A549 (cell line): Measurements from ENCODE around the gene TPM1. TPM values are rescaled to one million over a fixed set of nuclear protein-coding genes. Genes with fewer than 3 reads are reported as not detected.

Experiments used
- ATAC-seq, 2 experiments: fragments of 200-7000 bp in 1 of 2; fragments of >200 bp in 1 of 2; cut with Nextera tagmentation in 1 of 2; cut with Tn5 transposase in 1 of 2; 3 replicates each; pipeline versions ENCODE4 v1.8.0 to v1.9.1; 2018 to 2020; ENCODE audit warnings: mild to moderate bottlenecking in 1 of 2, moderate library complexity in 1 of 2
- CTCF ChIA-PET: fragments of 300-600 bp; sonication (Branson Sonifier 250); formaldehyde crosslinking; extraction: SDS; loops from one replicate; lab custom pipeline; 2021; ENCODE audit warnings: antibody characterized with exemption, inconsistent platforms; lab: Yijun Ruan, JAX
- POLR2A ChIA-PET: fragments of 350-600 bp; formaldehyde crosslinking; extraction: SDS; loops from one replicate; lab custom pipeline; 2021; ENCODE audit warnings: antibody characterized with exemption, inconsistent platforms; lab: Yijun Ruan, JAX
- DNase-seq, 2 experiments: peaks; one replicate each; pipeline versions ENCODE4 v3.0.0 to v3.0.0-alpha.2; 2011 to 2016; ENCODE audit warnings: low read depth in 1 of 2, low spot score in 1 of 2
- FAIRE-seq: peaks from 2 replicates; lab custom pipeline; 2011; peaks lifted over from hg19 to GRCh38; lab: Jason Lieb, UNC
- H3K27ac ChIP-seq, 2 experiments: fragments of >200 bp; sonication (Bioruptor Twin); formaldehyde crosslinking; 3 replicates each; pipeline ENCODE4 v1.5.1; 2016 to 2017
- H3K4me1 ChIP-seq: fragments of >200 bp; sonication (Bioruptor Twin); formaldehyde crosslinking; 3 replicates; pipeline ENCODE4 v1.6.1; 2016
- H3K4me2 ChIP-seq: fragments of >200 bp; sonication (Bioruptor Twin); formaldehyde crosslinking; 3 replicates; pipeline ENCODE4 v1.6.1; 2016
- H3K4me3 ChIP-seq: fragments of >200 bp; sonication (Bioruptor Twin); formaldehyde crosslinking; 3 replicates; pipeline ENCODE4 v1.5.1; 2016
- H3K9me3 ChIP-seq: fragments of >200 bp; sonication (Bioruptor Twin); formaldehyde crosslinking; 3 replicates; pipeline ENCODE4 v1.6.1; 2016
- ATOH8 ChIP-seq: fragments of 250-450 bp; sonication (Bioruptor Pico); IDR thresholded peaks from 2 replicates; pipeline ENCODE4 v1.5.0; 2020; ENCODE audit warnings: low read depth, mild to moderate bottlenecking, moderate library complexity
- BHLHE40 ChIP-seq: IDR thresholded peaks from 2 replicates; pipeline ENCODE4 v1.6.1; 2012; ENCODE audit warnings: low read depth, low read length, inconsistent platforms
- CEBPB ChIP-seq, 2 experiments: fragments of >200 bp in 1 of 2; sonication (Bioruptor Twin) in 1 of 2; formaldehyde crosslinking in 1 of 2; IDR thresholded peaks; 2 replicates each; pipeline ENCODE4 v1.6.1; 2012 to 2016
- EHF ChIP-seq: fragments of 250-450 bp; sonication (Bioruptor Pico); IDR thresholded peaks from 2 replicates; pipeline ENCODE4 v1.5.0; 2020; ENCODE audit warnings: mild to moderate bottlenecking
- EHMT2 ChIP-seq: fragments of 200-600 bp; sonication (generic); IDR thresholded peaks from 2 replicates; pipeline ENCODE4 v1.6.1; 2016; ENCODE audit warnings: antibody characterized with exemption, low read depth, mild to moderate bottlenecking, moderate library complexity
- ESRRA ChIP-seq: fragments of 150-350 bp; IDR thresholded peaks from 2 replicates; pipeline ENCODE4 v1.6.1; 2014; ENCODE audit warnings: mild to moderate bottlenecking, low read length, borderline replicate concordance
- FOSL2 ChIP-seq, 2 experiments: fragments of 450-650 bp in 1 of 2; fragments of >200 bp in 1 of 2; sonication (Bioruptor Twin) in 1 of 2; formaldehyde crosslinking; IDR thresholded peaks; 2 replicates each; pipeline versions ENCODE4 v1.5.0 to v1.6.1; 2016 to 2020; ENCODE audit warnings: mild to moderate bottlenecking in 1 of 2, moderate library complexity in 1 of 2
- FOXS1 ChIP-seq: fragments of 250-450 bp; sonication (Bioruptor Pico); IDR thresholded peaks from 2 replicates; pipeline ENCODE4 v1.5.0; 2020; ENCODE audit warnings: mild to moderate bottlenecking, moderate library complexity
- HDAC2 ChIP-seq: fragments of 200-600 bp; sonication (generic); IDR thresholded peaks from 2 replicates; pipeline ENCODE4 v1.6.1; 2016
- HEYL ChIP-seq: fragments of 250-450 bp; sonication (Bioruptor Pico); IDR thresholded peaks from 2 replicates; pipeline ENCODE4 v1.8.0; 2021; ENCODE audit warnings: mild to moderate bottlenecking, moderate library complexity
- HMGXB4 ChIP-seq: fragments of 250-450 bp; sonication (Bioruptor Pico); IDR thresholded peaks from 2 replicates; pipeline ENCODE4 v1.5.0; 2021; ENCODE audit warnings: mild to moderate bottlenecking, moderate library complexity, borderline replicate concordance
- HOXB13 ChIP-seq: fragments of 250-450 bp; sonication (Bioruptor Pico); IDR thresholded peaks from 2 replicates; pipeline ENCODE4 v1.5.0; 2020; ENCODE audit warnings: low read depth, mild to moderate bottlenecking, moderate library complexity
- HOXB5 ChIP-seq: fragments of 250-450 bp; sonication (Bioruptor Pico); IDR thresholded peaks from 2 replicates; pipeline ENCODE4 v1.5.0; 2020; ENCODE audit warnings: mild to moderate bottlenecking, moderate library complexity
- JUN ChIP-seq, 2 experiments: fragments of >200 bp; sonication (Bioruptor Twin); formaldehyde crosslinking; IDR thresholded peaks; 2 replicates in 1 of 2; 3 replicates in 1 of 2; pipeline ENCODE4 v1.6.1; 2016 to 2017
- MAFK ChIP-seq: fragments of 450-650 bp; IDR thresholded peaks from 2 replicates; pipeline ENCODE4 v1.6.1; 2014; ENCODE audit not compliant: partially characterized antibody
- MAZ ChIP-seq: fragments of 150-350 bp; IDR thresholded peaks from 2 replicates; pipeline ENCODE4 v1.6.1; 2014; ENCODE audit warnings: antibody characterized with exemption, low read depth, low read length, borderline replicate concordance
- NFE2L2 ChIP-seq: fragments of 150-350 bp; conservative IDR thresholded peaks from 2 replicates; pipeline ENCODE4 v1.6.1; 2014; ENCODE audit warnings: low read length
- NPAS2 ChIP-seq: fragments of 250-450 bp; sonication (Bioruptor Pico); IDR thresholded peaks from 2 replicates; pipeline ENCODE4 v1.8.0; 2022; ENCODE audit warnings: mild to moderate bottlenecking, moderate library complexity, borderline replicate concordance
- PBX3 ChIP-seq: IDR thresholded peaks from 2 replicates; pipeline ENCODE4 v1.6.1; 2012
- TP53 ChIP-seq: fragments of 250-450 bp; sonication (Bioruptor Pico); IDR thresholded peaks from 2 replicates; pipeline ENCODE4 v1.5.0; 2021; ENCODE audit warnings: mild to moderate bottlenecking, moderate library complexity
- ZC3H11A ChIP-seq: fragments of 450-650 bp; IDR thresholded peaks from 2 replicates; pipeline ENCODE4 v1.6.1; 2014; ENCODE audit warnings: antibody characterized with exemption, mild to moderate bottlenecking
- ZNF302 ChIP-seq: fragments of 250-450 bp; sonication (Bioruptor Pico); IDR thresholded peaks from 2 replicates; pipeline ENCODE4 v1.9.0; 2021; ENCODE audit warnings: inconsistent platforms, mild to moderate bottlenecking, moderate library complexity
- WGBS: methylation state at CpG from one replicate; pipeline ENCODE4 v1.1.6; 2017; ENCODE audit errors: missing lambda C conversion rate; 5-methylcytosine and 5-hydroxymethylcytosine counted together
- polyA plus RNA-seq, 4 experiments: library from polyadenylated mRNA; depleted of rRNA in 3 of 4; stranded (reverse); fragments of >200 nt; fragmentation: RNase III in 1 of 4; extraction: RNeasy Plus Mini Kit Qiagen cat#74134 plus additional on column Dnase treatment in 1 of 4; gene quantifications; 2 replicates in 3 of 4; 3 replicates in 1 of 4; pipeline ENCODE4 v1.2.3, GENCODE V29; 2011 to 2017
- TF ChIP-seq, protein P1 (sequence below): fragments of >200 bp; sonication (Bioruptor Twin); formaldehyde crosslinking; IDR thresholded peaks from 3 replicates; pipeline ENCODE4 v1.5.1; 2016
- TF ChIP-seq, protein P2 (sequence below): IDR thresholded peaks from 2 replicates; pipeline ENCODE4 v1.6.1; 2012
- TF ChIP-seq, protein P3 (sequence below): fragments of >200 bp; sonication (Bioruptor Twin); formaldehyde crosslinking; IDR thresholded peaks from 2 replicates; pipeline ENCODE4 v1.6.1; 2016

Gene TPM1
- polyA plus RNA-seq, 2 of the 4 experiments (the other 2 are of a cell fraction): 894 to 954 TPM

DNA sequence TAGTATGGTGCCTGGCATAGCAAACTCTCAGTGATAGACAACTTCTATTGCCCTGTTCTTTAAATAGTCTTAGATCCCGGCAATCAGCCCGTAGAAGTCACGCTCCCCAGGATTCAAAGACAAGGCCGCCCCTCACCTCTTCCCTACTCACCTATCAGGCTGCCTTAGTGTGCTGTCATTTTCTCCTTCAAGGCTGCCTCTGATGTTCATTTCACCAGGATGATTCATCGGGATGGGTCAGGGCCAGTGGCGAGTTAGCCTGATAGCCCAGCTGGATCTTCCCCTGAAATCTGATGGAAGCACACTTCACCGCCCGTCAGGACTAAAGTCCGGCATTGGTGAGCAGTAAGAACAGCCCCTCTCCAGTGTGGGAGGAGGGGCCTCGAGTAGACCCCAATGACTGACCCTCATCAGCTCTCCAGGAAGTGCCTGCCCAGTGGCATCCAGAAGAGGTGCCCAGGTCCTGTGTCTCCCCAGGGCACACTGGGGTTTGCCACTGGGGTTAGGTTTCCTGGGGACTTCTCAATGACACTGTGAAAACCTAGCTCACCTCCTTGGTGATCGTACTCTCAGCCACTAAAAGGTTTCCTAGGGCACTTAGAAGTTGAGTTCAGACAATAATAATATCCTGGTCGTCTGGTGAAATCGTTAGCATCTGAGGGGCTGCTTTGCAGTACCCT lies 37.5 kb downstream of the TPM1 start:
- FAIRE-seq (no peak), ATAC-seq (peak in 1 of 2 experiments; percentile 37; a peak in 3 of 6 replicates)
- CTCF ChIA-PET: interaction anchor here (0.5 to 50.6 kb wide), 4 partner anchors 1 to 321 kb away, joined by 3 to 1136 read pairs (median 570); partner anchors contain the start of gene TPM1
- WGBS: 76% methylated on average over 13 of the region's 13 CpGs
- no peak overlapping the region for H3K4me3 ChIP-seq
- peak overlapping the region; percentile 71 to 84 for H3K27ac ChIP-seq
- no peaks in the 10 kb centered on the region for H3K9me3 ChIP-seq
- H3K4me1 ChIP-seq: peaks cover 50% of the 10 kb centered on the region
- TF ChIP-seq HDAC2 (no peak), FOSL2 (IDR thresholded peaks at IDR 0.05) (peak; percentile 16; the same call in 1 of the 2 replicates), FOSL2 (CRISPR knock-in tag; IDR thresholded peaks at IDR 0.05) (peak; percentile 51; the same call in 1 of the 2 replicates)
- TF ChIP-seq, all 56 proteins: peak for 1
- POLR2A ChIA-PET: no interaction called here
- peak in 1 of 2 experiments; percentile 44 for DNase-seq
- peak overlapping the region; percentile 45 for H3K4me2 ChIP-seq

DNA sequence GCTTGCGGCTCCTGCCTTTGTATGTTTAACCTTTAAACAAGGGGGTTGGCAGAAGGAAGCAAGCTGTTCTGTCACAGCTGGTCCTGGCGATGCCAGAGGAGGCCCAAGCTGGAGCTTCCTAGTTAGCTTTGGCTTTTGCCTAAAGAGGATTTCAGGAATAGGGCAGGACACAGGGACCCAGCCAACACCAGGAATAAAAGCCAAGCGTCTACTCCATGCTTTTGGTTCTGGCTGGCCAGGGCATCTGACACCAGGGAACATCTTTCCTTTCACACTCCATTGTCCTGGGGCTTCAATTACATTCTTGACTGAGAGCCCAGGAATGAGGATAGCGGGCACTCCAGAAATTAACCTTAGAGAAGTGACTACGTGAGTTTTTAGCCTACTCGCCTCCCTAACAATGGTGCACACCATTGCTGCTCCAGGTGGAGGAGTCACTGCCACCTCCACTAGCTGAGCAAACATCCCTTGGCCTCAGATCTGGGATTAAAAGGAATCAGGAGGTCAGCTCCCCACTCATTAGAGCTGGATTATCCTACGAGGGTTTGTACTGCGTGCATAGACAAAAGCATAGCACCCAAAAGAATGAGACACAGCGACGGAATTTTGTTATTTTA lies 38.2 kb downstream of the TPM1 start:
- no peak for ATAC-seq
- no peak overlapping the region for H3K4me3 ChIP-seq
- ChIA-PET CTCF (interaction anchor here (1.4 to 50.6 kb wide), 3 partner anchors 2 to 321 kb away, joined by 4 to 1136 read pairs (median 1136); partner anchors contain the start of gene TPM1), POLR2A (no interaction called here)
- TF ChIP-seq, protein P1, sequence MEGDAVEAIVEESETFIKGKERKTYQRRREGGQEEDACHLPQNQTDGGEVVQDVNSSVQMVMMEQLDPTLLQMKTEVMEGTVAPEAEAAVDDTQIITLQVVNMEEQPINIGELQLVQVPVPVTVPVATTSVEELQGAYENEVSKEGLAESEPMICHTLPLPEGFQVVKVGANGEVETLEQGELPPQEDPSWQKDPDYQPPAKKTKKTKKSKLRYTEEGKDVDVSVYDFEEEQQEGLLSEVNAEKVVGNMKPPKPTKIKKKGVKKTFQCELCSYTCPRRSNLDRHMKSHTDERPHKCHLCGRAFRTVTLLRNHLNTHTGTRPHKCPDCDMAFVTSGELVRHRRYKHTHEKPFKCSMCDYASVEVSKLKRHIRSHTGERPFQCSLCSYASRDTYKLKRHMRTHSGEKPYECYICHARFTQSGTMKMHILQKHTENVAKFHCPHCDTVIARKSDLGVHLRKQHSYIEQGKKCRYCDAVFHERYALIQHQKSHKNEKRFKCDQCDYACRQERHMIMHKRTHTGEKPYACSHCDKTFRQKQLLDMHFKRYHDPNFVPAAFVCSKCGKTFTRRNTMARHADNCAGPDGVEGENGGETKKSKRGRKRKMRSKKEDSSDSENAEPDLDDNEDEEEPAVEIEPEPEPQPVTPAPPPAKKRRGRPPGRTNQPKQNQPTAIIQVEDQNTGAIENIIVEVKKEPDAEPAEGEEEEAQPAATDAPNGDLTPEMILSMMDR: no peak
- TF ChIP-seq MAFK: no peak
- TF ChIP-seq NFE2L2: no peak
- TF ChIP-seq BHLHE40: no peak
- TF ChIP-seq ZC3H11A: no peak
- no peak for TF ChIP-seq EHMT2
- no peak for TF ChIP-seq ESRRA
- TF ChIP-seq FOSL2 (IDR thresholded peaks at IDR 0.05): no peak
- TF ChIP-seq FOSL2 (CRISPR knock-in tag; IDR thresholded peaks at IDR 0.05): no peak
- no peak for TF ChIP-seq JUN (IDR thresholded peaks at IDR 0.05)
- no peak for FAIRE-seq
- WGBS: 87% methylated on average over 10 of the region's 10 CpGs
- DNase-seq: no peak
- H3K4me2 ChIP-seq: peak overlapping the region; percentile 45
- H3K4me1 ChIP-seq: peaks cover 52% of the 10 kb centered on the region
- H3K9me3 ChIP-seq: no peaks in the 10 kb centered on the region
- peak overlapping the region; percentile 71 to 84 for H3K27ac ChIP-seq

GRCh38 chr15:63082366-63082765 lies 39.8 kb downstream of the TPM1 start:
- 6% methylated on average over 4 of the region's 4 CpGs for WGBS
- FAIRE-seq: no peak
- CTCF ChIA-PET: interaction anchor here (0.7 to 50.6 kb wide), 3 partner anchors 4 to 28 kb away, joined by 3 to 1136 read pairs (median 1136); partner anchors contain the start of gene TPM1
- TF ChIP-seq FOSL2 (IDR thresholded peaks at IDR 0.05) (no peak), FOSL2 (CRISPR knock-in tag; IDR thresholded peaks at IDR 0.05) (no peak), TP53 (CRISPR knock-in tag) (0 out of 2 replicates have a peak, but pooled peaks have one; percentile 22), MAZ (no peak), CEBPB (IDR thresholded peaks at IDR 0.05) (peak in 1 of 2 experiments; percentile 74; a peak in 2 of 4 replicates), NPAS2 (no peak), JUN (IDR thresholded peaks at IDR 0.05) (no peak), HMGXB4 (CRISPR knock-in tag) (no peak), ZNF302 (CRISPR knock-in tag) (0 out of 2 replicates have a peak, but pooled peaks have one; percentile 29), HOXB5 (CRISPR knock-in tag) (peak; percentile 73; the same call in 1 of the 2 replicates), EHF (CRISPR knock-in tag) (peak; percentile 89; the same call in 1 of the 2 replicates), HEYL (CRISPR knock-in tag) (peak; percentile 50; the same call in 1 of the 2 replicates), ATOH8 (CRISPR knock-in tag) (peak; percentile 90), FOXS1 (peak; percentile 72; the same call in 1 of the 2 replicates), EHMT2 (no peak), PBX3 (no peak), HOXB13 (CRISPR knock-in tag) (peak; percentile 89; the same call in 1 of the 2 replicates)
- TF ChIP-seq, protein P2, sequence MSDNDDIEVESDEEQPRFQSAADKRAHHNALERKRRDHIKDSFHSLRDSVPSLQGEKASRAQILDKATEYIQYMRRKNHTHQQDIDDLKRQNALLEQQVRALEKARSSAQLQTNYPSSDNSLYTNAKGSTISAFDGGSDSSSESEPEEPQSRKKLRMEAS: no peak
- TF ChIP-seq, protein P3, sequence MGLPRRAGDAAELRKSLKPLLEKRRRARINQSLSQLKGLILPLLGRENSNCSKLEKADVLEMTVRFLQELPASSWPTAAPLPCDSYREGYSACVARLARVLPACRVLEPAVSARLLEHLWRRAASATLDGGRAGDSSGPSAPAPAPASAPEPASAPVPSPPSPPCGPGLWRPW: no peak

More at GRCh38 chr15:63082366-63082765, 39.8 kb downstream of the TPM1 start:
- ATAC-seq (no peak), DNase-seq (peak in 1 of 2 experiments; percentile 72)
- H3K4me3 ChIP-seq: no peak overlapping the region
- POLR2A ChIA-PET: interaction anchor here (0.6 kb wide), 1 partner anchor 26 kb away, joined by 5 read pairs; no protein-coding TSS in a partner anchor
- peak overlapping the region; percentile 84 to 86 for H3K27ac ChIP-seq
- H3K9me3 ChIP-seq: no peaks in the 10 kb centered on the region
- H3K4me1 ChIP-seq: peaks cover 65% of the 10 kb centered on the region
- H3K4me2 ChIP-seq: peak overlapping the region; percentile 54
